ENCODE results near the gene MMP13.
"Not testable (repeated sequence)": the region's sequence is repeated elsewhere in the genome, so short reads cannot be mapped to it uniquely, and the experiment has no call there.

The MMP13 gene

DNA sequence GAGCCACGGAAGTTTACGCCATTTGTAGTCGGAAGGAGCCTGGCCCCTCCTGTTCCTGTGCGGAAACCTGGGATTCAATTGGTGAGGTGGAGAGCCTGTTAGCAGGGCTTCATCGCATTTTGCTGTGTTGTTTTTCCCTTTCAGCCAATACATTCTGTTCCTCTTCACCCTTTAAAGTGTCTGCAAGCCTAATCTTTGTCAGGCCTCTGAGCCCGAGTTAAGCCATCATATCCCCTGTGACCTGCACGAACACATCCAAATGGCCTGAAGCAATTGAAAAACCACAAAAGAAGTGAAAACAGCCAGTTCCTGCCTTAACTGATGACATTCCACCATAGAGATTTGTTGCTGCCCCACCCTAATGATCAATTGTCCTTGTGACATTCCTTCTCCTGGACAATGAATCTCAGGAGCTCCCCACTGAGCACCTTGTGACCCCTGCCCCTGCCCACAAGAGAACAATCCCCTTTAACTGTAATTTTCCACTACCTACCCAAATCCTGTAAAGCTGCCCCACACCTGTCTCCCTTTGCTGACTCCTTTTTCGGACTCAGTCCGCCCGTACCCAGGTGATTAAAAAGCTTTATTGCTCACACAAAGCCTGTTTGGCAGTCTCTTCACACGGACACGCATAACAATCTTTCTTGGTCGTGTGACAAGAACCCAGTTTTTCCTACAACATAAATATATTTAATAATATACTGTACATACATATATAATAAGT lies 43.6 kb downstream of the MMP13 start:
- in situ Hi-C loops (cut with MboI; ENCODE audit: low sequenced_read_pairs), result no loop called here

DNA sequence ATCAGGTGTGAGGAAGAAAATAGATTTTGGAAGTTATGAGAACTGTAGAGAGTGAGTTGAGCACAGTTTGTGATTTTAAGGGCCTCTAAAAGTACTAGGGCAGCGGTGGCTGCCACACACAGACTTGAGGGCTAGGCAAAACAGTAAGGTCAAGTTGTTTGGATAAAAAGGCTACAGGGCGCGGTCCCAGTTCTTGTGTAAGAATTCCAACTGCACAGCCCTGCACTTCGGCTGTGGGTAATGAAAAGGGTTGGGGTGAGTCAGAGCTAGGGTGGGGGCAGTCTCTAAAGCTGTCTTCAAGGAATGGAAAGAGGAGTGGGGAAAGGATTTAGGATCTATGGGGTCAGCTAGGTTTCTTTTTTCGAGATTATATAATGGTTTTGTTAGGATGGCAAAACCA lies 49.7 kb downstream of the MMP13 start:
- in situ Hi-C loops (cut with MboI; ENCODE audit: low sequenced_read_pairs), result not testable (repeated sequence)

DNA sequence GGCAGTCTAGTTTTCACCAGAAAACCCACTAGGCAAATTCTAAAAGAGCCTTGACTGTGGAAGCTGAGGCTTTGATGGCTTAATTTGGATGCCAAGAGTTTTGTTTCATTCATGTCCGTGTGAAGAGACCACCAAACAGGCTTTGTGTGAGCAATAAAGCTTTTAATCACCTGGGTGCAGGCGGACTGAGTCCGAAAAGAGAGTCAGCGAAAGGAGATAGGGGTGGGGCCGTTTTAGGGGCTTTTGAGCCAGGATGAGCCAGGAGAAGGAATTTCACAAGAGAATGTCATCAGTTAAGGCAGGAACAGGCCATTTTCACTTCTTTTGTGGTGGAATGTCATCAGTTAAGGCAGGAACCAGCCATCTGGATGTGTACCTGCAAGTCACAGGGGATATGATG lies 51.6 kb downstream of the MMP13 start:
- in situ Hi-C loops (cut with MboI; ENCODE audit: low sequenced_read_pairs), result not testable (repeated sequence)

DNA sequence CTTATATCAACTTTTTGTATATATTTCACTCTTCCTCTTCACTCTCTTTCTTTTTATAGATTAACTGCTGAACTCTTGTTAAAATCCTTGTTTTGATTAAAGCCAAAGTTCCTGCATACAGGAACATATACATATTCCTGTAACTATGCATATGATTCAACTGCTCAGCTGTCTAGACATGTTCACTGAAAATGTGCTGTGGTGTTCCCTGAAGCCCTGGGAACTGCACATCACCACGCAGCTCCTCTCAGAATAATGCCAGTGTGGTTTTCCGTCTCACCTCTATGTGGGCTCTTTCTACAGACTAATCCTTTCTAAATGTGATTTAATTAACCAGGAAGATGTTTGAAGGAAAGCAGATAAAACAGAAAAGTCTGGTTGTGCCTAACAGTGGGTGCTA lies 55.2 kb downstream of the MMP13 start:
- in situ Hi-C loops (cut with MboI; ENCODE audit: low sequenced_read_pairs), result no loop called here
